ENCODE measurements around the gene TMPRSS6. TPM values are rescaled to one million over a fixed set of nuclear protein-coding genes. Genes with fewer than 3 reads are reported as not detected.

The TMPRSS6 gene
- total and polyA plus RNA-seq, 2 donors from 2014 or later = 1.4 TPM; not detected in 1

DNA sequence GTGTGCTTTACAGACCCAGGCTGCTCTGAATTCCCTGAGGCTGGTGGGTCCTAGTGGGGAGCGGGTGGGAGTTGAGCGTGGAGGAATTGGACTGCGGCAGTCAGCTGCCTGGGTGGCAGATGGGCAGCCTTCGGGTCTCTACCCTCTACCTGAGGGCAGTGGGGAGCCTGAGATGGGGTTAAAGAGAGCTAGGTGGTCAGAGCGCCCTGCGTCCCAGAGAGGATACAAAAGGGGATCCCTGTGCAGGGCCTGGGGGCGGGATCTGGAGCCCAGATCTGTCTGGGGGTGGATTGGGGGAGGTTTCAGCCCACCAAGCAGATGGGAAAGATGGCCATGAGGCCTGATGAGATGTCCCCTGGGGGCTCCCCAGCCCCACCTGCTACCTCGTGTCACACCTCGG is 39.8 kb downstream of the TMPRSS6 start:
- H3K4me1 ChIP-seq (ENCODE audit: control insufficient read depth in 2 of 3, insufficient read depth in 2 of 3, low read depth in 1 of 3, low read length in 3 of 3) = no peaks in the 10 kb centered on the region
- no peak overlapping the region for H3K4me3 ChIP-seq (ENCODE audit: low read length in 3 of 3)
- DNase-seq = peak in 1 of 5 donors; percentile 63
- intact Hi-C loops (cut with DNase I) = no loop called here
- H3K36me3 ChIP-seq (ENCODE audit: control insufficient read depth in 2 of 3, insufficient read depth in 3 of 3, low read length in 3 of 3) = no peaks in the 10 kb centered on the region
- no peak overlapping the region for H3K9ac ChIP-seq (ENCODE audit: low read length in 3 of 3)
- FAIRE-seq = no peak
- peaks cover 10% of the 10 kb centered on the region for H3K27me3 ChIP-seq (ENCODE audit: control insufficient read depth, insufficient read depth, low read length)
- no peak overlapping the region for H3K27ac ChIP-seq (ENCODE audit: low read depth in 2 of 2, low read length in 2 of 2)
- TF ChIP-seq, protein P1, sequence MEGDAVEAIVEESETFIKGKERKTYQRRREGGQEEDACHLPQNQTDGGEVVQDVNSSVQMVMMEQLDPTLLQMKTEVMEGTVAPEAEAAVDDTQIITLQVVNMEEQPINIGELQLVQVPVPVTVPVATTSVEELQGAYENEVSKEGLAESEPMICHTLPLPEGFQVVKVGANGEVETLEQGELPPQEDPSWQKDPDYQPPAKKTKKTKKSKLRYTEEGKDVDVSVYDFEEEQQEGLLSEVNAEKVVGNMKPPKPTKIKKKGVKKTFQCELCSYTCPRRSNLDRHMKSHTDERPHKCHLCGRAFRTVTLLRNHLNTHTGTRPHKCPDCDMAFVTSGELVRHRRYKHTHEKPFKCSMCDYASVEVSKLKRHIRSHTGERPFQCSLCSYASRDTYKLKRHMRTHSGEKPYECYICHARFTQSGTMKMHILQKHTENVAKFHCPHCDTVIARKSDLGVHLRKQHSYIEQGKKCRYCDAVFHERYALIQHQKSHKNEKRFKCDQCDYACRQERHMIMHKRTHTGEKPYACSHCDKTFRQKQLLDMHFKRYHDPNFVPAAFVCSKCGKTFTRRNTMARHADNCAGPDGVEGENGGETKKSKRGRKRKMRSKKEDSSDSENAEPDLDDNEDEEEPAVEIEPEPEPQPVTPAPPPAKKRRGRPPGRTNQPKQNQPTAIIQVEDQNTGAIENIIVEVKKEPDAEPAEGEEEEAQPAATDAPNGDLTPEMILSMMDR (IDR thresholded peaks at IDR 0.05; ENCODE audit: borderline replicate concordance, extremely low read depth, insufficient read depth) = no peak
- H3K9me3 ChIP-seq (ENCODE audit: control insufficient read depth in 2 of 3, insufficient read depth in 1 of 3, low read length in 3 of 3) = peaks cover 0 to 6% (median 0%) of the 10 kb centered on the region in 3 donors

- Histone ChIP-seq H3K27me3 (ENCODE audit: control insufficient read depth, insufficient read depth, low read length) (peaks cover 10% of the 10 kb centered on the region), H3K27ac (ENCODE audit: low read depth in 2 of 2, low read length in 2 of 2) (no peak overlapping the region), H3K9ac (ENCODE audit: low read length in 3 of 3) (no peak overlapping the region), H3K4me1 (ENCODE audit: control insufficient read depth in 2 of 3, insufficient read depth in 2 of 3, low read depth in 1 of 3, low read length in 3 of 3) (no peaks in the 10 kb centered on the region), H3K36me3 (ENCODE audit: control insufficient read depth in 2 of 3, insufficient read depth in 3 of 3, low read length in 3 of 3) (no peaks in the 10 kb centered on the region), H3K9me3 (ENCODE audit: control insufficient read depth in 2 of 3, insufficient read depth in 1 of 3, low read length in 3 of 3) (peaks cover 0 to 6% (median 0%) of the 10 kb centered on the region in 3 donors), H3K4me3 (ENCODE audit: low read length in 3 of 3) (no peak overlapping the region)
- FAIRE-seq (no peak), DNase-seq (no peak)
- intact Hi-C loops (cut with DNase I) = no loop called here
- TF ChIP-seq, protein P1 (IDR thresholded peaks at IDR 0.05; ENCODE audit: borderline replicate concordance, extremely low read depth, insufficient read depth) = no peak
These were observed 40.2 kb downstream of the TMPRSS6 start for GRCh38 chr22:37069319-37069718.

DNA sequence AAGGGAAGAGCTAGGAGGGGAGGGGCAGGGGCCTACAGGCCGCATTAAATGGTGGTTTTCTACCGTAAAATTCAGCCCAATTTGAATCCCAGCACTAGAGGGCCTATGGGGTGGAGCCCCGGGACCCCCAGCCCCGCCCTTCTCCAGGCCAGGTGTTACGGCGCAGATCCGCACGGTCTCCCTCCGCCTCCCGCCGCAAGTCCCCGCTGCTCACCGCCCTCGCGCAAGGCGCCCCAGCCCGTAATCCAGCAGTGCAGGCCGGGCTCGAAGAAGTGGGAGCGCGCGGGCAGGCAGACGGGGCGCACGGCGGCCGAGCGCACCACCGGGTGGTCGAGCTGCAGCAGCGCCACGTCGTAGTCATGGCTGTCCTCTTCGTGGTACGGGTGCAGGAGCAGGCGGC is 40.7 kb downstream of the TMPRSS6 start:
- Histone ChIP-seq H3K27me3 (ENCODE audit: control insufficient read depth, insufficient read depth, low read length) (peaks cover 10% of the 10 kb centered on the region), H3K4me1 (ENCODE audit: control insufficient read depth in 2 of 3, insufficient read depth in 2 of 3, low read depth in 1 of 3, low read length in 3 of 3) (no peaks in the 10 kb centered on the region), H3K36me3 (ENCODE audit: control insufficient read depth in 2 of 3, insufficient read depth in 3 of 3, low read length in 3 of 3) (no peaks in the 10 kb centered on the region), H3K4me3 (ENCODE audit: low read length in 3 of 3) (no peak overlapping the region), H3K9me3 (ENCODE audit: control insufficient read depth in 2 of 3, insufficient read depth in 1 of 3, low read length in 3 of 3) (peaks cover 0 to 6% (median 0%) of the 10 kb centered on the region in 3 donors), H3K9ac (ENCODE audit: low read length in 3 of 3) (no peak overlapping the region), H3K27ac (ENCODE audit: low read depth in 2 of 2, low read length in 2 of 2) (no peak overlapping the region)
- intact Hi-C loops (cut with DNase I) = no loop called here
- FAIRE-seq (no peak), DNase-seq (peak in 3 of 5 donors; percentile 64 to 66 (median 64))
- TF ChIP-seq, protein P1 (IDR thresholded peaks at IDR 0.05; ENCODE audit: borderline replicate concordance, extremely low read depth, insufficient read depth) = no peak

DNA sequence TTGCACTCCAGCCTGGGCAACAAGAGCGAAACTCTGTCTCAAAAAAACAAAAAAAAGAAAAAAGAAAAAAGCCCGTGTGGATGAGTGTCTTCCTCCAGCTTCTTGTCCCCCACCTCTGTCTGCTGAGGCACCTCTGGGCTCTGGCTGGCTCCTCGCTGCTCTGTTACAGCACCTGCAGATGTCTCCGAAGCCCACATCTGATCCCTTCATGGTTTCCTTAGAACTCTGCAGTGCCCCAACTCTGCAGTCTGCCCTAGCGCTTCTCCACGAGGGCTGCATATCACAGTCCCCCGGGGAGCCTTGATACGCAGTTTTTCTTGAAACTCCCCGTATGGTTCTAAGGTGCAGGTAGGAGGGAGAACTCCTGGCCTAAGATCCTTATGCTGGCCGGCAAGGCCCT is 42.1 kb downstream of the TMPRSS6 start:
- intact Hi-C loops (cut with DNase I) = no loop called here

More for the DNA sequence above, 42.1 kb downstream of the TMPRSS6 start:
- H3K4me1 ChIP-seq (ENCODE audit: control insufficient read depth in 2 of 3, insufficient read depth in 2 of 3, low read depth in 1 of 3, low read length in 3 of 3) = no peaks in the 10 kb centered on the region
- FAIRE-seq (no peak), DNase-seq (no peak)
- H3K27me3 ChIP-seq (ENCODE audit: control insufficient read depth, insufficient read depth, low read length) = peaks cover 6% of the 10 kb centered on the region
- H3K9me3 ChIP-seq (ENCODE audit: control insufficient read depth in 2 of 3, insufficient read depth in 1 of 3, low read length in 3 of 3) = peaks cover 0 to 2% (median 0%) of the 10 kb centered on the region in 3 donors
- no peak overlapping the region for H3K4me3 ChIP-seq (ENCODE audit: low read length in 3 of 3)
- H3K27ac ChIP-seq (ENCODE audit: low read depth in 2 of 2, low read length in 2 of 2) = no peak overlapping the region
- no peak overlapping the region for H3K9ac ChIP-seq (ENCODE audit: low read length in 3 of 3)
- no peaks in the 10 kb centered on the region for H3K36me3 ChIP-seq (ENCODE audit: control insufficient read depth in 2 of 3, insufficient read depth in 3 of 3, low read length in 3 of 3)
- TF ChIP-seq, protein P1 (IDR thresholded peaks at IDR 0.05; ENCODE audit: borderline replicate concordance, extremely low read depth, insufficient read depth) = no peak

Measured in kidney (tissue), 14 donors.